Measurements from ENCODE around the gene WDR19.
"Not testable (repeated sequence)": the region's sequence is repeated elsewhere in the genome, so short reads cannot be mapped to it uniquely, and the experiment has no call there.

The WDR19 gene

DNA sequence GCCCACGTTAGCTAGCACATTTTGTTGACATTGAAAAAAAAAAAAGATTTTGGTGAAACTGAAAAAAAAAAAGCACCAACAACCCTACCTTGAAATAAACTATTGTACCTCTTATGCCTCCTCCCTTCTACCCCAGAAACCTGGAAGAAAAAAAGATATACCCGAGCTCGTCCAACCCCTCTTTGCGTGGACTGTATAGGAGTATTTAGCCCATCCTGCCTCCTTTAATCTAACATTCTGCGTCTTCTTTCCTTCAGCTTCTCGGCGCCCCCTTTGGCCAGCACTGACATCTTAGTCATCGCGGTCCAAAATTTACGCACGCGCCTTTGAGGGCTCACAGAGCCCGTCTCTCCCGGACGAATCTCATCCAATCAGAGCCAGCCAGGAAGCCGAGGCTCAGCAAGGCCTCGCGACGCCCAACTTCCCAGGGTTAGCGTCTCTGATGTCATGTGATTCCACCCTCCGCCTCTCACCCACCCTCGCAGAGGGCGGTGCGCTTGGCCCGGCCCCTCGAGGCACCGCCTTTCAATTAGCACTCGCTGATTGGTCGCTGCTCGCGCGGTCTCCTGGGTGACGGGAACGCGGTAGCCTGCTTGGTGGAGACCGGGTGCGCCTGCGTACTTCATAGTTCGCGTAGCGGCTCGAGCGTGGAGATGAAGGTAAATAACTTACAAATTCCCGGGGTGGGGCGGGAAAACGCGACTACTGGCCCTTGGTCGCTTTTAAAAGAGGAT is at the start of gene WDR19:
TSS of gene WDR19 (plus strand) at position 625 of the 734 bp plus-strand sequence. CDS start at position 654, 29 bp downstream.
- peak; percentile 99 for DNase-seq (ENCODE audit: low spot score)

DNA sequence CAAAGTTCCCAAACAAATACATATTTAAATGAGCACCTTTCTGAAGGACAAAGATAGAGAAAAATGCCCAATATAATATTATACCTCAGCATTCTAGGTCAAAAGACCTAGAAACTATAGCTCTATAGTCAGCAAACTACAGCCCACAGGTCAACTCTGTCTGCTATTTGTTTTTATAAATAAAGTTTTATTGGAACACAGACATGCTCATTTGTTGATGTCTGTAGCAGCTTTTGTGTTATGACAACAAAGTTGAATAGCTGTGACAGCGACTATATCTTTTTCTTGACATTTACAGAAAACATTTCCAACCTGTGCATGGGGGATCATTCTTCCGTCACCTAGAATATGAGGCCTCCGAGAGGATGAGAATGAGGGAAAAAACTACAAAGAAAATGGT is 48.7 kb upstream of the WDR19 start:
- DNase-seq (ENCODE audit: low spot score): no peak

DNA sequence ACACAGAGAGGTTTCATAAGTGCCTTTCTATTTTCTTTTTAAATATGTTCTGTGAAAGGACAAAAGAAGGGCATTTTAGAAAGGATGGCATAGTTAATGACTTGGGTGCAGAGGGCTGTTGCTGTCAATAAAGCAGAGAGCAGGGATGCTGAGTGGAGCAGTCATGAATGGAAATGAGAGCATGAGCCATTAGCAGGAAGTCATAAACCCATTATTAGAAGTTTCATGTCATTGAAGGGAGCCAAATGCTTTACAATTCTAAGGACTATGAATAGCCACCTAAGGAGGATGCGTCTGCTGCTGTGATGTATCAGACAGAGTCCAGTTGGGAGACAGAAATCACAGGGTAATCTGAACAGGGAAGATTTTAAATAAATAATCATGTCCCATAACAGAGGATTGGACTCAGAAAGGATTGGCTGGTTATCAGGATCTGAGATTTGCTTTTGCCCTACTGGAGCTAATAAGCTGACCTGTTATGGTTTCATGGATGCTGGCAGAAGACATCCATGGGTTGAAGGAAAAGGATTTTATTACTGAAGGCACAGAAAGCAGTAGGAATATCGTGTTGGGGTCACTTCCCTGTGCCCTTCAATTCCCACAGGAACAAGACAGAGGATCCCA is 47.5 kb upstream of the WDR19 start:
- DNase-seq (ENCODE audit: low spot score): no peak

DNA sequence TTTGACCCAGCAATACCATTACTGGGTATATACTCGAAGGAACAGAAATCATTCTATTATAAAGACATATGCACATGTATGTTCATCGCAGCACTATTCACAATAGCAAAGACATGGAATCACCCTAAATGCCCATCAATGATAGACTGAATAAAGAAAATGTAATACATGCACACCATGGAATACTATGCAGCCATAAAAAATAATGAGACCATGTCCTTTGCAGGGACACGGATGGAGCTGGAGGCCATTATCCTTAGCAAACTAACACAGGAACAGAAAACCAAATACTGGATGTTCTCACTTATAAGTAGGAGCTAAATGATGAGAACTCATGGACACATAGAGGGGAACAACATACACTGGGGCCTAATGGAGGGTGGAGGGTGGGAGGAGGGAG is 44.1 kb upstream of the WDR19 start:
- not testable (repeated sequence) for DNase-seq (ENCODE audit: low spot score)

DNA sequence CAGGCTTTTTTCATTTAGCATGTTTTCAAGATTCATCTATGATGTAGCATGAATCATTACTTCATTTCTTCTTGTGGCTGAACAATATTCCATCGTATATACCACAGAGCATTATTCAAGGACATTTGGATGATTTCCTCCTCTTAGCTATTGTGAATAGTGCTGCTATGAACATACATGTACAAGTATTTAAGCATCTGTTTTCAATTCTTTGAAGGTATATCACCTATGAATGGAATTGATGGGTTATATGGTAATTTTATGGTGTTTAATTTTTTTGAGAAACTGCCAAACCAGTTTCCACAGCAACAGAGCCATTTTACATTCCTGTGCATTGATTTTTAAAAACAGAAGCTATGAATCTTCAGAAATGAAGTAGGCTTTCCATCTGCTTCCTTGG is 36.1 kb upstream of the WDR19 start:
- no peak for DNase-seq (ENCODE audit: low spot score)

DNA sequence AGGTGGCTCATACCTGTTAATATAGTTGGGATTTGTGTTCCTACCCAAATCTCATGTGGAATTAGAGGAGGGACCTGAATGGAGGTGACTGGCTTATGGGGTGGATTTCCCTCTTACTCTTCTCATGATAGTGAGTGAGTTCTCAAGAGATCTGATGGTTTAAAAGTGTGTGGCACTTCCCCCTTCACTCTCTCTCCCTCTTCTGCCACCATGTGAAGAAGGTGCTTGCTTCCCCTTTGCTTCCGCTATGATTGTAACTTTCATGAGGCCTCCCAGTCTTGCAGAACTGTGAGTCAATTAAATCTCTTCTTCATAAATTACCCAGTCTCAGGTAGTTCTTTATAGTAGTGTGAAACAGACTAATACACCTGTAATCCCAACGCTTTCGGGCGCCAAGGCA is 28.3 kb upstream of the WDR19 start:
- DNase-seq (ENCODE audit: low spot score): no peak

DNA sequence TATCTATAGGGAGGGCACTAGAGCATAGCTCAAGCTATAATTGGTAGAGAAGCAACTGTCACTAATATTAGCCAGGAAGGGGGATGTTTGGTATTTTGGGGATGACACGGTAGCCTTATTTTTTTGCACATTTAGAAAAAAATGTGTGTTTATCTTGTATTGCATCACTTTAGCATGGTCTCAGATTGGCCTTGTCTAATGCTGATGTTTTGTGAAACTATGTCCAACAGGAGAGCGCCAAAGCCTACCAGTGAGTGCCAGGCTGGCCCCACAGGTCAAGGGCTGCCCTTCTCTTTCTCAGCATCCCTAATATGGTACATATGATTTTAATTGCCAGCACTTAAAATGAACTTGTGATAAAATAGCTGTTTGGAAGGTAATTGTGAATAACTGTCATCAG is 24.8 kb upstream of the WDR19 start:
- no peak for DNase-seq (ENCODE audit: low spot score)

DNA sequence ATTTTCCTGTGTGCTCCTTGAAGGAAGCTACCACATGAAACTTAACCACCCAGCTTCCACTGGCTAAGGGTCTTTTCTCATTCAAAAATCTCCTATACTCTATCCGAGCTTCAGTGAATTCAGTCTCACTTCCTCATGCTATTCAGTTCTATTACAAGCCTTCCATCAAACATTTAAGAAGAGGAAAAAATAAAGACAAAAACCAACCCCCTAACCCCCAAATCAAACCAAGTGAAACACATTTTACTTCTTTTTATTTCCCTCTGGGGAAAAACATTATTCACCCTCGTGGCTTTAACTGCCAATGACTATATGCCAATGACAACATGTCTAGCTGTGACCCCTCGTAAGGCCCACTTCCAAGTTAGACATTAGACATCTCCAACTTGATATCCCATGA is 16.2 kb upstream of the WDR19 start:
- DNase-seq (ENCODE audit: low spot score): peak; percentile 48

DNA sequence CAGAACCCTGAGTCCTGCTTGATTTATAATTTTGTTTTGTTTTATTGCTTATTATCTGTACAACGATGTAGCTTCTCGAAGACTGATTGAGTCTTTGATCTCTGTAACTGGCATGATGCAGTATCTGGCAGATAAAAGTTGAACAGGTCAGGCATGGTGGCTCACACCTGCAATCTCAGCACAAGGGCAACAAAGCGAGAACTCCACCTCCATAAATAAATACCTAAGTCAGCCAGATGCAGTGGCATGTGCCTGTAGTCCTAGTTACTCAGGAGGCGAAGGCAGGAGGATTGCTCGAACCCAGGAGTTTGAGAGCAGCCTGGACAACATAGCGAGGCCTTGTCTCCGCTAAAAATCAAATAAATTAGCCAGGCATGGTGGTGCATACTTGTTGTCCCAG is 15.7 kb upstream of the WDR19 start:
- DNase-seq (ENCODE audit: low spot score): peak; percentile 50

DNA sequence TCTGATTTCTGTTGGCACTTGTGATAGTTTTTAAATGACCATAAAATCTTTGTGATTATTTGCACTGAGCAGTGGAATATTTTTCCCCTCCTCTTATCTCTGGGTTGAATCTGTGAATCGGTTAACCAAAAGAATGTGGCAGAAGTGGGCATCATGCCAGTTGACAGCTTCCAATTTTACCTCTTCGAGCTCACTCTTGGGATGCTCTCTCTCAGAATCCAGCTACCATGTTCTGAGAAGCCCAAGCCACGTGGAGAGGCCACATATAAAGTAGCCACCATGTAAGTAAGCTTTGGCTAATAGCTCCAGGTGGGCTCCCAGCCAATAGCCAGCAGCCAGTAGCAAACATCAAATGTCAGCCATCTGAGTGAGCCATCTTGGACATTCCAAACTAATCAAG is 12.9 kb upstream of the WDR19 start:
- DNase-seq (ENCODE audit: low spot score): no peak

DNA sequence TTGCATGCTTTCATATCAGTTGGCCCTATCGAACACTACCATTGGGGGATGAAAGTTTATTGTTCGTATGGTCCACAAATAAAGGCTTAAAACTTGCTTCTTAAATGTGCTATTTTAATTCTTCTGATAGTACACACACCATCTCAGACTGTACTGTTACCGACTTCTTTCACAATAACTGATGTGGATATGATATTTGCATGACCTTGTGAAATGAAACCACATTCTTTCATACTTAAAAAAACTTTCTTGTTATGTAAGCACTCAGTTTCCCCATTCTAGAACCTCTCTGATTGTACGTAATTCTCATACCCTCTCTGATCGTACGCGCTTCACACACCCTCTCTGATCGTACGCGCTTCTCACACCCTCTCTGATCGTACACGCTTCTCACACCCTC is 12.0 kb upstream of the WDR19 start:
- no peak for DNase-seq (ENCODE audit: low spot score)

DNA sequence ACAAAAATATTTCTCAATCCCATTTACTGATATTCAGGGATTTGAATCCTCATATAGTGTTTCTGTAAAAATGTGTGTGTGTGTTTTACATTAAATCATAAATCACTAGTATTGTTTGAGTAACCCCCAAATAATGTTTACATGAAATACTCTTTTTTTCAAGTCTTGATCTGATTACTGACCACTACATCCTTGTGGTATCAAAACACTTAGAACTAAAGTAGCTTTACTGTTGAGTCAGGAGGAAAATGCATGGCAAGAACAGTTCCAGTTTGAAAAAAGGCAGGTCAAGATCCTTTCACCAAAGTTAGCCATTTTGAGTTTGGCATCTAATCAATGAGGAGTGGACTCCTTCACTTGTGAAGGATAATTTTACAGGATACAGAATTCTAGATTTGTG is 3.6 kb upstream of the WDR19 start:
- no peak for DNase-seq (ENCODE audit: low spot score)

DNA sequence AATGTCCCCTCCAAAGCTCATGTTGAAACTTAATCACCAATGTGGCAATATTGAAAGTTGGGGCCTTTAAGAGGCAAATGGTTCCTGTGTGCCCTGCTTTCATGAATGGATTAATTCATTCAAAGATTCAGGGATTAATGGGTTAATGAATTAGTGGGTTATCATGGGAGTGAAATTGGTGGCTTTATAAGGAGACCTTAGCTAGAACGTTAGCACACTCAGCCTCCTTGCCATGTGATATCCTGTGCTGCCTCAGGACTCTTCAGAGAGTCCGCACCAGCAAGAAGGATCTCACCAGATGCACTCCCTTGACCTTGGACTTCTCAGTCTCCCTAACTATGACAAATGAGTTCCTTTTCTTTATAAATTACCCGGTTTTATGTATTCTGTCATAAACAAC is 2.6 kb upstream of the WDR19 start:
- no peak for DNase-seq (ENCODE audit: low spot score)

DNA sequence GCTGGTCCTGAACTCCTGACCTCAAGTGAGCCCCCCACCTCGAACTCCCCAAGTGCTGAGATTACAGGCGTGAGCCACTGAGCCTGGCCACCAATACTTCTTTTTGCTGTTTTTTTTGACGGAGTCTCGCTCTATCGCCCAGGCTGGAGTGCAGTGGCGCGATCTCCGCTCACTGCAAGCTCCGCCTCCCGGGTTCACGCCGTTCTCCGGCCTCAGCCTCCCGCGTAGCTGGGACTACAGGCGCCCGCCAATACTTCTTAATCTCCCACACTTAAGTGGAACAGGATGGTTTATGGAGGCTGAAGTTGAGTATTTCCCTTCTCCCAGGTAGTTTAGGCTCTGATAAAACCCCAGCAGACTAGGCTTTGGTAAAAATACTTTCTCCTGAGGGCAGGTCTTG is 1.7 kb upstream of the WDR19 start:
- not testable (repeated sequence) for DNase-seq (ENCODE audit: low spot score)

DNA sequence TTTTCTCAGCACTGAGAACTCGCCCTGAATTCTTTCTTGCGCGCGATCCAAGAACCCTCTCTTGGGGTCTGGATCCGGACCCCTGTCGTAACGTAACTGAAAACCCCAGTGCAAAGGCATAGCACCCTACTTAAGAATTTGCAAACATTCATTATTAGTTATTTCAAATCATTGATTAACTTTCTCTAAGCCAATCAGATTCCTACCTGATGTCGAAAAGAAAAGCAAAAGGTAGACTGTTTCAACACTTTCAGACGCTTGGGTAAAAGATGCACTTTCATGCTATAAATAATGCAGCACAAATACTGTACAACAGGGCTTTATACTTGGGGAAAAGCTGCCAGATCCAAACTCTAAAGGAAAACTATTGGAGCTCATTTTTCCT is 817 bp upstream of the WDR19 start:
- DNase-seq (ENCODE audit: low spot score): no peak

DNA sequence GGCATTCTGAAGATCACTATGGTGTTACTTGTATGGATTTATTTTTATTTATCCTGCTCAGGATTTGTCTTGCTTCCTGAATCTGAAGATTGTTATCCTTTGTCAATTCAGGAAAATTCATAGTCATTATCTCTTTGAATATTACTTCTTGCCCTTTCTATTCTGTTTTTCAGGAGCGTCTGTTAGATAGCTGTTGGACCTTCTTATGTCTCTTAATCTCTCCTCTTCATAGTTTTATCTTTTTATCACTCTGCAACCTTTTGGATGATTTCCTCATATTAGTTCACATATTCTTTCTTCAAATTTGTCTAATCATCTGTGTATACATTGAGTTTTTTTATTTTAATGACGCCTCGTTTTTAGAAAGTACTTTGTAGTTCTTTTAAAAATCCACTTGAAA is 19.6 kb downstream of the WDR19 start:
- no peak for DNase-seq (ENCODE audit: low spot score)

DNA sequence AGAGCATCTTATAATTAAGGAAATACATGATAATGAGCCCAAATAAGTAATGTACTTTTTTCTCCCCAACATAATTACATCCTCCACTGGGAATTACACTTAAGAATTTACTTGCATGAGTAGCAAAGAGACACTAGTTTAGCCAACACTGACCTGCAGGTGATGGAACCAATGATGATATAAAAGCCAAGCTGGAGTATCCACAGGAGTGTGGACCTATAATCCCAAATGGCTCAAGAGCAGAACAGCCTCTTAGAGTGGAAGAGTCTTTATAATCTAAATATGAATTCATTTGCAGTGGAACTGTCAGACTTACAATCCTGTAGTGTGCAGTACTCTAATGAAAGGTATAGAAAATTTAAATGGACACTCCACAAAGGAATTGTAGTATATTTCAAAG is 22.2 kb downstream of the WDR19 start:
- DNase-seq (ENCODE audit: low spot score): no peak

DNA sequence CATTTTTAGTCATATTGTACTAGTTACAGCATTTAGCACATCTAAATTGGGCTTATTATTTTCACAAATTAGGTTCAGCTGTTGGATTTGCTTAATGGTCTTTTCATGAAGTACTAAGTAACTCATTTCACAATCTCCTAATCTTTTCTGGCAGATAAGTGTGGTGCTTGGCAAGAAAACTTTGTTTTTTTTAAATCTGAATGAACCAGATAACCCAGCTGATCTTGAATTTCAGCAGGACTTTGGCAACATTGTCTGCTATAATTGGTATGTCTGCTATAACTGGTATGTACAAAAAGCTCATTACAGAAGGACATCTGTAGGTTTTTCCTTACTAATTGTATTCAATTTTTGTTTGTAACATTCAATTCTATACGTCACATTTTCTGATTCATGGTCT is 22.7 kb downstream of the WDR19 start:
- no peak for DNase-seq (ENCODE audit: low spot score)

DNA sequence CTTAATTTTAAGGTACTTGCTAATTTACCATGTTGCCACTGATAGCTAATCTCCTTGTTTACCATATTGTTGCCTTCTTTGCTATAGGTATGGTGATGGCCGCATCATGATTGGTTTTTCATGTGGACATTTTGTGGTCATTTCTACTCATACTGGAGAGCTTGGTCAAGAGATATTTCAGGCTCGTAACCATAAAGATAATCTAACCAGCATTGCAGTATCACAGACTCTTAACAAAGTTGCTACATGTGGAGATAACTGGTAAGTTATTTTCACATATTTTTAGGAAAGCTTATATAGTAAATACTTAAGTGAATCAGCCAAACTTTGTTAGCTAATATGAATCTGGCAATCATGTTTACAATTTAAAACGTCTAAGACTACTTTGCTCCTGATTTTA is 23.1 kb downstream of the WDR19 start:
- no peak for DNase-seq (ENCODE audit: low spot score)

DNA sequence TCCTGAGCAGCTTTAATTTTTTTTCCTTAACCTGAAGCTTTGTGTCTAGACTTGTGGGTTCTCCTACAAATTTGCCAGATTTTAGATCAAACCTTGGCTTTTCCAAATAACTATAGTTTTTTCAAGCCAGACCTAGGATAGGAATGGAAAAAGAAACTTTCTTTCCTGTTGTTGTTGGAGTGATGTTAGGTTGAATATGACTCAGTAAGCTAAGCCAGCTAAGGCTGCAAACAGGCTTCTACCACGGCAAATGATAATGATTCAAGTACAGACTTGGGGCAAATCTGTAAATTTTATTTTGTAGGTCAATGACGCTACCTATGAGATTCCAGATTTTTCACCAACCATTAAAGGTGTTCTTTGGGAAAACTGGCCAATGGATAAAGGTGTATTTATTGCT is 45.6 kb downstream of the WDR19 start:
- no peak for DNase-seq (ENCODE audit: low spot score)

DNA sequence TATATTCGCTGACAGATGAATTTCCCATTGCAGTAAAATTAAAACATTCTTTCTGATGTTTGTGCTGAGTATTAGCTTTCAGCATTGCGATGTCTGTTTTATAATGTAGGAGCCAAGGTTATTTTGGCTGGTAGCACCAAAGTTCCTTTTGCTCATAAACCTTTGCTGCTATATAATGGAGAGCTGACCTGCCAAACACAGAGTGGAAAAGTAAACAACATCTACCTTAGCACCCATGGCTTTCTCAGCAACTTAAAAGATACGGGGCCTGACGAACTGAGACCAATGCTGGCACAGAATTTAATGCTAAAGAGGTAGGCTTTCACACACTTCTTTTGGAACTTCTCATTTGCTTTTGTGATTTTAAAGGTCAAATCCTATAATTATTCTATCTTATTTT is 46.0 kb downstream of the WDR19 start:
- DNase-seq (ENCODE audit: low spot score): no peak

DNA sequence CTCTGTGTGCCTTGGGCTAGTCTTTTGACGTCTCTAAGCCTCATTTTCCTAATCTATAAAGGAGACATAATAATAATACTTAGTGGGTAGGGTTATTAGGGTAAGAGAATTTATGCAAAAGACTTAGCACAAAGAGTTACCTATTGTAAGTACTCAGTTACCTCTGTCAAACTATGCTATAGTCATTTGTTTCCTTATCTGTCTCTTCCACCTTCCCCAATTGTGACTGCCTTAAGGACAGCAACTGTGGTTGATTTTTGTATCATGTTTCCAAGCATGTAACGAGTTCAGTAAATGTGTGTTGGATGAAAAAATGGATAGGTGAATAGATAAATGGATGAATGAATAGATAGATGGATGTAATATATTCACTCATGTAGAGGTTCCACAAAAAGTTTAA is 48.1 kb downstream of the WDR19 start:
- DNase-seq (ENCODE audit: low spot score): no peak

DNA sequence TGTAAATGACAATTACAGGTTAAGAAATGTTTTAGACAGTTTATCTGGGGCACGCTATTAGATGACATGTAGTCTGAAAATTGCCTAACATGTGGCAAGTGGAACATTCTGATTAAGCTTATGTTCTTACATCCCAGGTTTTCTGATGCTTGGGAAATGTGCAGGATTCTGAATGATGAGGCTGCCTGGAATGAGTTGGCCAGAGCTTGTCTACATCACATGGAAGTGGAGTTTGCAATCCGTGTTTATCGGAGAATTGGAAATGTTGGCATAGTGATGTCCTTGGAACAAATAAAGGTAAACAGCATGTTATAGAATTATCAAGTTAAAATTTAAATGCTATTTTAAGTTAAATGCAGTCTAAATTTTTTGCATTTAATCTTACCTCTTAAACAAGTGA is 49.3 kb downstream of the WDR19 start:
- DNase-seq (ENCODE audit: low spot score): no peak

DNA sequence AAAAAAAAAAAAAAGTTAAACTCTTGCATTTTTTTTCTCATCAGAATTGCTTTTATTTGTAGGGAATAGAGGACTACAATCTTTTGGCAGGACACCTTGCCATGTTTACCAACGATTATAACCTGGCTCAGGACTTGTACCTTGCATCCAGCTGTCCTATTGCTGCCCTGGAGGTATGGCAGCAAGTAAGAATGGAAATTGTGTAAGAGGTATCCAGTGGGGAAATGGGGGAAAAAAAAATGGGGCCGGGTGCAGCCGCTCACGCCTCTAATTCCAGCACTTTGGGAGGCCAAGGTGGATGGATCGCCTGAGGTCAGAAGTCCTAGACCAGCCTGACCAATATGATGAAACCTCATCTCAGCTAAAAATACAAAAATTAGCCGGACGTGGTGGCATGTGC is 49.8 kb downstream of the WDR19 start:
- no peak for DNase-seq (ENCODE audit: low spot score)

Data from germinal center (tissue), 1 donor.